Endothelial cell of umbilical vein (primary cell): Measurements from ENCODE around the gene MAPK8. TPM values are rescaled to one million over a fixed set of nuclear protein-coding genes. Genes with fewer than 3 reads are reported as not detected.

Experiments used
- BruUV-seq: library from RNA; stranded (reverse); fragments of 400-500 nt; replicated peaks from 2 replicates; lab custom pipeline; 2021; lab: Mats Ljungman, UMichigan
- CTCF ChIA-PET: fragments of 300-600, 350-600 bp; sonication (Branson Sonifier 250); formaldehyde crosslinking; loops from one replicate; lab custom pipeline; 2021; ENCODE audit warnings: antibody characterized with exemption, inconsistent platforms; lab: Charles Lee
- POLR2A ChIA-PET: fragments of 300-600, 350-600 bp; sonication (Branson Sonifier 250); formaldehyde crosslinking; loops from one replicate; lab custom pipeline; 2021; ENCODE audit warnings: antibody characterized with exemption, inconsistent platforms; lab: Charles Lee
- DNase-seq: peaks from one replicate; pipeline ENCODE4 v3.0.0-alpha.2; 2011; ENCODE audit warnings: low read depth, low spot score
- FAIRE-seq: peaks from 2 replicates; lab custom pipeline; 2011; peaks lifted over from hg19 to GRCh38; lab: Jason Lieb, UNC
- H2AFZ ChIP-seq: 2 replicates; pipeline ENCODE4 v1.6.0; 2012; ENCODE audit warnings: low read depth, low read length, control low read depth, inconsistent platforms
- H3K27ac ChIP-seq: 2 replicates; pipeline ENCODE4 v1.5.1; 2011; ENCODE audit warnings: low read depth, mild to moderate bottlenecking, control low read depth, low read length, moderate library complexity; ENCODE audit not compliant: insufficient read depth
- H3K27me3 ChIP-seq, 2 experiments: 2 replicates each; pipeline versions ENCODE4 v1.6.0 to v1.6.1; 2011; ENCODE audit warnings: low read length in 2 of 2, mixed read lengths in 1 of 2; ENCODE audit not compliant: control insufficient read depth in 2 of 2, insufficient read depth in 2 of 2
- H3K36me3 ChIP-seq, 2 experiments: 2 replicates in 1 of 2; 3 replicates in 1 of 2; pipeline ENCODE4 v1.5.1; 2011; ENCODE audit warnings: low read length in 2 of 2, mild to moderate bottlenecking in 1 of 2, moderate library complexity in 1 of 2; ENCODE audit not compliant: control insufficient read depth in 2 of 2, insufficient read depth in 2 of 2; ENCODE audit errors: extremely low read depth in 1 of 2
- H3K4me1 ChIP-seq: 3 replicates; pipeline ENCODE4 v1.5.1; 2011; ENCODE audit warnings: mild to moderate bottlenecking, low read length; ENCODE audit not compliant: control insufficient read depth, insufficient read depth; ENCODE audit errors: extremely low read depth
- H3K4me2 ChIP-seq: 2 replicates; pipeline ENCODE4 v1.6.1; 2011; ENCODE audit warnings: low read length, control low read depth, mixed read lengths; ENCODE audit not compliant: insufficient read depth
- H3K4me3 ChIP-seq, 3 experiments: fragments of 200-600 bp in 1 of 3; sonication (generic), shearing (Covaris generic) in 1 of 3; replicated peaks in 1 of 3; 2 replicates each; pipeline ENCODE4 v1.5.1; 2011 to 2016; ENCODE audit warnings: control low read depth in 3 of 3, low read length in 3 of 3, mild to moderate bottlenecking in 2 of 3, inconsistent platforms in 1 of 3, low read depth in 1 of 3, moderate library complexity in 1 of 3; ENCODE audit not compliant: insufficient read depth in 1 of 3
- H3K79me2 ChIP-seq: 2 replicates; pipeline ENCODE4 v1.6.0; 2012; ENCODE audit warnings: low read length, inconsistent platforms; ENCODE audit not compliant: control insufficient read depth, insufficient read depth
- H3K9ac ChIP-seq: replicated peaks from 2 replicates; pipeline ENCODE3; 2011; ENCODE audit warnings: low read length, control low read depth; ENCODE audit not compliant: insufficient read depth; ENCODE audit errors: extremely low read depth
- H3K9me1 ChIP-seq: replicated peaks from 3 replicates; pipeline ENCODE4 v1.6.0; 2011; ENCODE audit warnings: mild to moderate bottlenecking, low read length; ENCODE audit not compliant: control insufficient read depth, insufficient read depth; ENCODE audit errors: extremely low read depth
- H3K9me3 ChIP-seq: replicated peaks from 2 replicates; pipeline ENCODE4 v1.5.1; 2012; ENCODE audit warnings: low read length, inconsistent platforms; ENCODE audit not compliant: control insufficient read depth, insufficient read depth
- H4K20me1 ChIP-seq: replicated peaks from 2 replicates; pipeline ENCODE3; 2011; ENCODE audit warnings: mild to moderate bottlenecking, low read length; ENCODE audit not compliant: control insufficient read depth, insufficient read depth; ENCODE audit errors: extremely low read depth
- CTCF ChIP-seq, 2 donors: IDR thresholded peaks; 1 replicate in 1 of 2; 2 replicates in 1 of 2; pipeline ENCODE4 v1.5.1; 2011; ENCODE audit warnings: low read length in 2 of 2, mild to moderate bottlenecking in 2 of 2, moderate library complexity in 2 of 2, control low read depth in 1 of 2, inconsistent platforms in 1 of 2, low read depth in 1 of 2; ENCODE audit not compliant: insufficient read depth in 1 of 2; ENCODE audit errors: extremely low read depth in 1 of 2
- EZH2 ChIP-seq: IDR thresholded peaks from 2 replicates; pipeline ENCODE4 v1.6.1; 2012; ENCODE audit warnings: borderline replicate concordance, low read depth, mild to moderate bottlenecking, moderate library complexity, low read length, inconsistent platforms; ENCODE audit not compliant: severe bottlenecking
- FOS ChIP-seq: IDR thresholded peaks from 2 replicates; pipeline ENCODE4 v1.6.1; 2011; ENCODE audit warnings: mild to moderate bottlenecking, low read length, moderate library complexity, borderline replicate concordance; ENCODE audit not compliant: insufficient read depth
- GATA2 ChIP-seq: IDR thresholded peaks from 2 replicates; pipeline ENCODE4 v1.7.0; 2011; ENCODE audit warnings: low read depth, mild to moderate bottlenecking, moderate library complexity, mixed read lengths, low read length; ENCODE audit not compliant: insufficient read length, insufficient read depth
- JUN ChIP-seq: IDR thresholded peaks from 2 replicates; pipeline ENCODE4 v1.6.1; 2011; ENCODE audit warnings: borderline replicate concordance, low read depth; ENCODE audit not compliant: insufficient read length, insufficient read depth
- MAX ChIP-seq: IDR thresholded peaks from 2 replicates; pipeline ENCODE4 v1.6.1; 2011; ENCODE audit not compliant: insufficient read depth, insufficient read length
- MYC ChIP-seq: IDR thresholded peaks from one replicate; pipeline ENCODE4 v1.6.1; 2011; ENCODE audit warnings: mild to moderate bottlenecking, low read depth, low read length
- POLR2A ChIP-seq: IDR thresholded peaks from 2 replicates; pipeline ENCODE4 v1.6.1; 2012; ENCODE audit warnings: low read depth, mild to moderate bottlenecking, control low read depth, low read length
- POLR2AphosphoS5 ChIP-seq: IDR thresholded peaks from 2 replicates; pipeline ENCODE4 v1.6.1; 2012; ENCODE audit warnings: low read depth, mild to moderate bottlenecking, control low read depth, low read length, moderate library complexity; ENCODE audit not compliant: insufficient read depth
- dilution Hi-C: fragments of 300-500 bp; cut with MboI; formaldehyde crosslinking; loops from one replicate; pipeline ENCODE4 v1.15.0; 2019; ENCODE audit warnings: low sequenced_read_pairs; ENCODE audit not compliant: extremely low pct_ligation_motif_present
- intact Hi-C: fragments of 100-400 bp; cut with micrococcal nuclease; formaldehyde crosslinking; loops from one replicate; pipeline ENCODE4 v1.10.0; 2022
- polyA plus RNA-seq, 4 experiments: library from polyadenylated mRNA; depleted of rRNA in 3 of 4; stranded (reverse) in 3 of 4; unstranded in 1 of 4; fragments of >200 nt; gene quantifications; 2 replicates each; pipeline versions ENCODE4 v1.2.1 to v1.2.3, GENCODE V29; 2011 to 2012; ENCODE audit warnings: missing spikeins in 1 of 4
- total RNA-seq: library from RNA; stranded (reverse); gene quantifications from 2 replicates; pipeline ENCODE4 v1.2.3, GENCODE V29; 2021

The MAPK8 gene
- total and polyA plus RNA-seq, 2 donors (not counting 3 experiments of a cell fraction or from before 2014, with no cell fraction given): 25.3 to 56.2 TPM

GRCh38 chr10:48478980-48479811, 172.7 kb downstream of the MAPK8 start:
- Histone ChIP-seq H3K9me1 (no peaks in the 10 kb centered on the region), H3K9me3 (no peaks in the 10 kb centered on the region), H3K79me2 (peaks cover 11% of the 10 kb centered on the region), H4K20me1 (no peaks in the 10 kb centered on the region), H3K27me3 (no peaks in the 10 kb centered on the region), H3K4me3 (no peak overlapping the region), H2AFZ (no peak overlapping the region), H3K27ac (no peak overlapping the region), H3K4me1 (peaks cover 20% of the 10 kb centered on the region), H3K9ac (no peak overlapping the region), H3K36me3 (no peaks in the 10 kb centered on the region), H3K4me2 (no peak overlapping the region)
- FAIRE-seq: no peak
- no peak for TF ChIP-seq MAX
- no peak for TF ChIP-seq JUN
- no peak for TF ChIP-seq MYC
- TF ChIP-seq GATA2: no peak
- TF ChIP-seq FOS: no peak
- TF ChIP-seq CTCF (IDR thresholded peaks at IDR 0.05; ENCODE audit: extremely low read depth in 1 of 2, insufficient read depth in 1 of 2, low read depth in 1 of 2, low read length in 2 of 2): no peak
- TF ChIP-seq POLR2A: no peak
- TF ChIP-seq POLR2AphosphoS5: no peak
- no peak for TF ChIP-seq EZH2
- intact Hi-C loops (no loop called here), dilution Hi-C loops (no loop called here)
- no TSS peak for BruUV-seq
- ChIA-PET POLR2A (no interaction called here), CTCF (interaction anchor here (1.2 to 1.4 kb wide), 2 partner anchors 35 to 116 kb away, joined by 3 read pairs; no protein-coding TSS in a partner anchor)
- DNase-seq: no peak
